ENCODE results near the gene PBX3. TPM values are rescaled to one million over a fixed set of nuclear protein-coding genes. Genes with fewer than 3 reads are reported as not detected.

The PBX3 gene
- total RNA-seq, 1 donor: 62.4 TPM

GRCh38 chr9:125835655-125836054, 88.5 kb downstream of the PBX3 start:
- no peak overlapping the region for H3K4me3 ChIP-seq (ENCODE audit: low read depth, low read length)
- TF ChIP-seq, protein P1, sequence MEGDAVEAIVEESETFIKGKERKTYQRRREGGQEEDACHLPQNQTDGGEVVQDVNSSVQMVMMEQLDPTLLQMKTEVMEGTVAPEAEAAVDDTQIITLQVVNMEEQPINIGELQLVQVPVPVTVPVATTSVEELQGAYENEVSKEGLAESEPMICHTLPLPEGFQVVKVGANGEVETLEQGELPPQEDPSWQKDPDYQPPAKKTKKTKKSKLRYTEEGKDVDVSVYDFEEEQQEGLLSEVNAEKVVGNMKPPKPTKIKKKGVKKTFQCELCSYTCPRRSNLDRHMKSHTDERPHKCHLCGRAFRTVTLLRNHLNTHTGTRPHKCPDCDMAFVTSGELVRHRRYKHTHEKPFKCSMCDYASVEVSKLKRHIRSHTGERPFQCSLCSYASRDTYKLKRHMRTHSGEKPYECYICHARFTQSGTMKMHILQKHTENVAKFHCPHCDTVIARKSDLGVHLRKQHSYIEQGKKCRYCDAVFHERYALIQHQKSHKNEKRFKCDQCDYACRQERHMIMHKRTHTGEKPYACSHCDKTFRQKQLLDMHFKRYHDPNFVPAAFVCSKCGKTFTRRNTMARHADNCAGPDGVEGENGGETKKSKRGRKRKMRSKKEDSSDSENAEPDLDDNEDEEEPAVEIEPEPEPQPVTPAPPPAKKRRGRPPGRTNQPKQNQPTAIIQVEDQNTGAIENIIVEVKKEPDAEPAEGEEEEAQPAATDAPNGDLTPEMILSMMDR (IDR thresholded peaks at IDR 0.05; ENCODE audit: insufficient read depth, low read length): no peak
- no peak for DNase-seq (ENCODE audit: low read depth)

DNA sequence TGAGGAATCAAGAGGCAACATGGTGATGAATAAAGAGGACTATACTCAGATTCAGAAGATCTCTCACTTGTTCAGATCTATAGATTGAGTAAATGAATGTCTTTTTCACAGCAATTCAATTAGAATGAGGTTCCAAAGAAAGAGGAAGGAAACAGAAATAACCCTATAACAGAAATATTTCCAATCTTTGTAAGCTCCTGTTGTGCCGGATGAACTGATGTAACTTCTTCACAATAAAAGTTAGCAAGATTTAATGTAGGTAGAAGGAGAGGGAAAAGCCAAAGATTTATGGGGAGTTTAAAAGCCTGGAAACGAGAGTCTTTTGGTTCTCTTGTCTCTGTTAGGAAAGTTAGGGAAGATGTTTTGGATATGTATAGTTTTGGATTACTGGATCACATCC, 92.1 kb downstream of the PBX3 start:
- H3K4me3 ChIP-seq (ENCODE audit: low read depth, low read length): no peak overlapping the region
- TF ChIP-seq, protein P1 (IDR thresholded peaks at IDR 0.05; ENCODE audit: insufficient read depth, low read length): no peak
- DNase-seq (ENCODE audit: low read depth): no peak

- DNase-seq (ENCODE audit: low read depth): no peak
- no peak overlapping the region for H3K4me3 ChIP-seq (ENCODE audit: low read depth, low read length)
- TF ChIP-seq, protein P1 (IDR thresholded peaks at IDR 0.05; ENCODE audit: insufficient read depth, low read length): no peak
Observed at GRCh38 chr9:125841444-125841843, 94.3 kb downstream of the PBX3 start.

GRCh38 chr9:125842242-125842641, 95.1 kb downstream of the PBX3 start:
- TF ChIP-seq, protein P1 (IDR thresholded peaks at IDR 0.05; ENCODE audit: insufficient read depth, low read length): no peak
- peak; percentile 39 for DNase-seq (ENCODE audit: low read depth)
- no peak overlapping the region for H3K4me3 ChIP-seq (ENCODE audit: low read depth, low read length)

GRCh38 chr9:125843646-125844045, 96.5 kb downstream of the PBX3 start:
- DNase-seq (ENCODE audit: low read depth): peak; percentile 76
- TF ChIP-seq, protein P1 (IDR thresholded peaks at IDR 0.05; ENCODE audit: insufficient read depth, low read length): no peak
- H3K4me3 ChIP-seq (ENCODE audit: low read depth, low read length): peak overlapping the region; percentile 37

DNA sequence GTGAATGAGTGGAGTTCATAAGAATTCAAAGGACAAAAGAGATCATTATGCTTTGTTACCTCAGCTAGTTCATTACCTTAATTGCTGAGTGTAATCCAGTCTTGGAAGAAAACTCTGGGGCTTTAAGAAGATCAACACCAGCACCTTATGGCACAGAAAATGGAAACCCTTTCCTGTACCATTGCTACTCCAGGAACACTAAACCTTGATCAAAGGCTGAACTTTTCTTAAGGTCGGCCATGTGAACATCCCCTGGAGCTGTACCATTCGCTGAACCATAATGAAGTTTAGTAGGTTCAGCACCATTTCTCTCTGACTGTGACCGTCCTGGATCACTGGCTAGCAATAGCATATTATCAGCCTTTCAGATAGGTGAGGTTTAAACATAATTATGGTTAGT, 97.4 kb downstream of the PBX3 start:
- DNase-seq (ENCODE audit: low read depth): no peak
- H3K4me3 ChIP-seq (ENCODE audit: low read depth, low read length): no peak overlapping the region
- TF ChIP-seq, protein P1 (IDR thresholded peaks at IDR 0.05; ENCODE audit: insufficient read depth, low read length): no peak

DNA sequence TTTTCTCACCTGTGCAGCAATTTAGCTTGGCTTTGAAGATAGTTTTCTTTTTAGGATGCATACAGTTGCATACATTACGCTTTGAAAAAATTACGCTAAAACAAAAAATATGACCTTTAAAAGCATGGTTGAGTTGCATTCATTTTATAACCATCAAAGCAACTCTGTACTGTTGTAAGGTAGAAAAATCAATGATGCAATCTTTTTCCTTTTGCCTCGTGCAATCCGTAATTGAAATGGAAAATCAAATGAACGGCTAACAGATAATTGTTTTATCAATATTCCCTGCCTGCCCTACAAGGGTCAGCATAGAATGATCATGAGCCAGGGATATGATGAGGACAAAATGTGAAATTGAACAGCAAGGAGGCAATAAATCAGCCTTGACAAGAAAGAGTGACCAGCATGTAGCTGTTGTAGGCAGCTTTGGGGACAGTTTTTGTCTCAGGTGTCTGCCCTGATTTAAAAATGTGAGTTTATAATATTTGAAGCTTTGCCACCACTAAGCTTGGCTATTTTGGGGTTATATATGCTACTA, 98.2 kb downstream of the PBX3 start:
- TF ChIP-seq, protein P1 (IDR thresholded peaks at IDR 0.05; ENCODE audit: insufficient read depth, low read length): no peak
- H3K4me3 ChIP-seq (ENCODE audit: low read depth, low read length): no peak overlapping the region
- no peak for DNase-seq (ENCODE audit: low read depth)
